Renal pelvis (tissue), 4 donors: ENCODE measurements around the gene POU2AF1. TPM values are rescaled to one million over a fixed set of nuclear protein-coding genes. Genes with fewer than 3 reads are reported as not detected.
"Not testable (repeated sequence)": the region's sequence is repeated elsewhere in the genome, so short reads cannot be mapped to it uniquely, and the experiment has no call there.

ENCODE experiments used
- DNase-seq: peaks from one replicate; pipeline ENCODE4 v3.0.0-alpha.2; 2013
- polyA plus RNA-seq, 3 donors: library from polyadenylated mRNA; unstranded; fragments of 120-200 nt; gene quantifications; one replicate each; pipeline ENCODE4 v1.2.1, GENCODE V29; 2013; ENCODE audit not compliant: insufficient read length in 3 of 3

The POU2AF1 gene
- polyA plus RNA-seq, 3 donors, result 0.55 to 1.6 (median 0.56) TPM

GRCh38 chr11:111410951-111411350 is 31.9 kb upstream of the POU2AF1 start:
- no peak for DNase-seq

GRCh38 chr11:111409915-111410314 is 30.8 kb upstream of the POU2AF1 start:
- no peak for DNase-seq

- DNase-seq, result no peak
Measured at GRCh38 chr11:111408789-111409727, 30.0 kb upstream of the POU2AF1 start.

- no peak for DNase-seq
Measured at GRCh38 chr11:111407652-111408051, 28.6 kb upstream of the POU2AF1 start.

- no peak for DNase-seq
Measured at GRCh38 chr11:111406589-111406988, 27.5 kb upstream of the POU2AF1 start.

- no peak for DNase-seq
Measured at GRCh38 chr11:111406091-111406490, 27.0 kb upstream of the POU2AF1 start.

GRCh38 chr11:111405551-111405950 is 26.5 kb upstream of the POU2AF1 start:
- DNase-seq, result no peak

- peak; percentile 72 for DNase-seq
Measured at GRCh38 chr11:111403051-111403726, 24.1 kb upstream of the POU2AF1 start.

GRCh38 chr11:111402411-111402810 is 23.3 kb upstream of the POU2AF1 start:
- DNase-seq, result no peak

GRCh38 chr11:111401957-111402356 is 22.9 kb upstream of the POU2AF1 start:
- DNase-seq, result not testable (repeated sequence)

- DNase-seq, result no peak
Measured at GRCh38 chr11:111400595-111400994, 21.5 kb upstream of the POU2AF1 start.

- no peak for DNase-seq
Measured at GRCh38 chr11:111399187-111400031, 20.3 kb upstream of the POU2AF1 start.

- DNase-seq, result no peak
Measured at GRCh38 chr11:111397034-111397433, 18.0 kb upstream of the POU2AF1 start.

- no peak for DNase-seq
Measured at GRCh38 chr11:111395749-111396148, 16.7 kb upstream of the POU2AF1 start.

GRCh38 chr11:111395081-111395480 is 16.0 kb upstream of the POU2AF1 start:
- DNase-seq, result no peak

- DNase-seq, result not testable (repeated sequence)
Measured at GRCh38 chr11:111394147-111394546, 15.1 kb upstream of the POU2AF1 start.

- no peak for DNase-seq
Measured at GRCh38 chr11:111393585-111393984, 14.5 kb upstream of the POU2AF1 start.

GRCh38 chr11:111393096-111393495 is 14.0 kb upstream of the POU2AF1 start:
- DNase-seq, result no peak

GRCh38 chr11:111392552-111392951 is 13.5 kb upstream of the POU2AF1 start:
- no peak for DNase-seq

GRCh38 chr11:111391328-111392124 is 12.5 kb upstream of the POU2AF1 start:
- no peak for DNase-seq

- no peak for DNase-seq
Measured at GRCh38 chr11:111388842-111389241, 9.8 kb upstream of the POU2AF1 start.
